ENCODE results near the gene LYPD3. TPM values are rescaled to one million over a fixed set of nuclear protein-coding genes. Genes with fewer than 3 reads are reported as not detected.

Gene LYPD3
- polyA plus RNA-seq, 1 of the 3 experiments (the other 2 are of a cell fraction) = 4.2 TPM

DNA sequence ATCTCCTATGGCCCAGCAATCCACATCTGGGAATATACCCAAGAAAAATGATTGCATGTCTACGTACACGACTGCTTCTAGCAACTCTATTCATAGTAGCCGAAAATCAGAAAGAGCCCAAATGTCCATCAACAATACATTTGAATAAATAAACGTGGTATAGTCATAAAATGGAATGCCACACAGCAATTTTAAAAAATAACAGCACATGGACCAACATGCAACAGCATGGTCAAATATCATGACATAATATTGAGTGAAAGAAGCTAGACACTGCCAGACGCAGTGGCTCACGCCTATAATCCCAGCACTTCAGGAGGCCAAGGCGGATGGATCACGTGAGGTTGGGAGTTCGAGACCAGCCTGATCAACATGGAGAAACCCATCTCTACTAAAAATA, 34.4 kb downstream of the LYPD3 start:
- DNase-seq = no peak
- CTCF ChIA-PET = interaction anchor here (3.3 to 19.6 kb wide), 2 partner anchors 17 to 94 kb away, joined by 47 to 632 read pairs; partner anchors contain the start of genes ETHE1 and ZNF575
- POLR2A ChIA-PET = no interaction called here
- no peaks in the 10 kb centered on the region for H3K9me2 ChIP-seq
- no peaks in the 10 kb centered on the region for H3K36me3 ChIP-seq (replicated peaks in 1 of 2; ENCODE audit: control insufficient read depth in 1 of 2, insufficient read depth in 2 of 2, low read length in 1 of 2)
- H3K4me3 ChIP-seq (ENCODE audit: low read depth in 2 of 2, low read length in 1 of 2) = no peak overlapping the region
- TF ChIP-seq, protein P1, sequence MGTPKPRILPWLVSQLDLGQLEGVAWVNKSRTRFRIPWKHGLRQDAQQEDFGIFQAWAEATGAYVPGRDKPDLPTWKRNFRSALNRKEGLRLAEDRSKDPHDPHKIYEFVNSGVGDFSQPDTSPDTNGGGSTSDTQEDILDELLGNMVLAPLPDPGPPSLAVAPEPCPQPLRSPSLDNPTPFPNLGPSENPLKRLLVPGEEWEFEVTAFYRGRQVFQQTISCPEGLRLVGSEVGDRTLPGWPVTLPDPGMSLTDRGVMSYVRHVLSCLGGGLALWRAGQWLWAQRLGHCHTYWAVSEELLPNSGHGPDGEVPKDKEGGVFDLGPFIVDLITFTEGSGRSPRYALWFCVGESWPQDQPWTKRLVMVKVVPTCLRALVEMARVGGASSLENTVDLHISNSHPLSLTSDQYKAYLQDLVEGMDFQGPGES (IDR thresholded peaks at IDR 0.05; ENCODE audit: low read depth, low read length) = no peak
- TF ChIP-seq GATA2 (CRISPR knock-in tag; IDR thresholded peaks at IDR 0.05) = no peak
- TF ChIP-seq TCF12 (IDR thresholded peaks at IDR 0.05) = no peak
- TF ChIP-seq JUND (IDR thresholded peaks at IDR 0.05) = no peak
- TF ChIP-seq RXRA (IDR thresholded peaks at IDR 0.05; ENCODE audit: borderline replicate concordance, low read depth) = no peak
- no peak for TF ChIP-seq CHD2 (IDR thresholded peaks at IDR 0.05; ENCODE audit: low read length, partially characterized antibody)
- no peak for TF ChIP-seq REST (IDR thresholded peaks at IDR 0.05; ENCODE audit: low read depth, low read length)
- no peak for TF ChIP-seq USF2 (IDR thresholded peaks at IDR 0.05; ENCODE audit: borderline replicate concordance, low read depth, low read length)
- no peak for TF ChIP-seq EP300 (IDR thresholded peaks at IDR 0.05; ENCODE audit: borderline replicate concordance in 1 of 2, low read depth in 1 of 2, low read length in 1 of 2)
- TF ChIP-seq SMC3 (IDR thresholded peaks at IDR 0.05; ENCODE audit: low read depth, low read length) = no peak
- TF ChIP-seq RAD21 (IDR thresholded peaks at IDR 0.05; ENCODE audit: low read length) = no peak
- TF ChIP-seq MXI1 (IDR thresholded peaks at IDR 0.05; ENCODE audit: low read depth, low read length) = no peak
- TF ChIP-seq SIN3A (IDR thresholded peaks at IDR 0.05; ENCODE audit: borderline replicate concordance, low read depth, low read length) = no peak
- no peaks in the 10 kb centered on the region for H3K4me1 ChIP-seq (ENCODE audit: control insufficient read depth in 1 of 2, insufficient read depth in 2 of 2, low read depth in 1 of 2, low read length in 1 of 2)
- no peak overlapping the region for H3K4me2 ChIP-seq
- H3K79me2 ChIP-seq (ENCODE audit: insufficient read depth) = no peaks in the 10 kb centered on the region
- no peaks in the 10 kb centered on the region for H3F3A ChIP-seq (replicated peaks; ENCODE audit: insufficient read depth)
- H4K20me1 ChIP-seq (ENCODE audit: insufficient read depth) = no peaks in the 10 kb centered on the region
- WGBS (ENCODE audit: low lambda C conversion rate) = 41% methylated on average over 9 of the region's 9 CpGs
- no peak overlapping the region for H2AFZ ChIP-seq (ENCODE audit: low read depth)
- H3K27me3 ChIP-seq (ENCODE audit: insufficient read depth) = peaks cover 14% of the 10 kb centered on the region; the same call in 1 of the 2 replicates
- H3K9me3 ChIP-seq = no peaks in the 10 kb centered on the region
- H3K27ac ChIP-seq (ENCODE audit: low read depth in 2 of 2, low read length in 1 of 2) = no peak overlapping the region
- no peak overlapping the region for H3K9ac ChIP-seq

Data from SK-N-SH (cell line).